WTC11 (cell line): ENCODE data around the gene FAM53A. TPM values are rescaled to one million over a fixed set of nuclear protein-coding genes. Genes with fewer than 3 reads are reported as not detected.

ENCODE experiments used
- ATAC-seq: fragments of 200-7000 bp; cut with Tn5 transposase; 2 replicates; pipeline ENCODE4 v1.10.0; 2021; ENCODE audit warnings: mild to moderate bottlenecking, moderate library complexity
- CTCF ChIA-PET: fragments of 300-600 bp; sonication (Branson Sonifier 250); formaldehyde crosslinking; loops from one replicate; lab custom pipeline; 2021; ENCODE audit warnings: antibody characterized with exemption; lab: Charles Lee
- POLR2A ChIA-PET: fragments of 350-600 bp; sonication (Branson Sonifier 250); formaldehyde crosslinking; loops from one replicate; lab custom pipeline; 2021; ENCODE audit warnings: antibody characterized with exemption; lab: Charles Lee
- DNase-seq: peaks from one replicate; pipeline ENCODE4 v3.0.0; 2021; ENCODE audit warnings: low spot score
- H3K27ac Mint-ChIP-seq: 2 replicates; pipeline ENCODE4 v1.8.0; 2021; ENCODE audit warnings: mixed read lengths
- H3K27me3 Mint-ChIP-seq: 2 replicates; pipeline ENCODE4 v1.8.0; 2021; ENCODE audit warnings: low read depth, mild to moderate bottlenecking, moderate library complexity, mixed read lengths
- H3K36me3 Mint-ChIP-seq: 2 replicates; pipeline ENCODE4 v1.8.0; 2021; ENCODE audit warnings: mixed read lengths
- H3K4me1 Mint-ChIP-seq: 2 replicates; pipeline ENCODE4 v1.8.0; 2022; ENCODE audit warnings: mixed read lengths
- H3K4me3 Mint-ChIP-seq: 2 replicates; pipeline ENCODE4 v1.8.0; 2021; ENCODE audit warnings: mild to moderate bottlenecking, moderate library complexity, mixed read lengths
- H3K9me3 Mint-ChIP-seq: 2 replicates; pipeline ENCODE4 v1.8.0; 2021; ENCODE audit warnings: mixed read lengths
- AR ChIP-seq: fragments of 250-450 bp; sonication (Bioruptor Pico); IDR thresholded peaks from 2 replicates; pipeline ENCODE4 v1.9.0; 2021; ENCODE audit warnings: mild to moderate bottlenecking
- ARID4B ChIP-seq: sonication (generic); formaldehyde crosslinking; IDR thresholded peaks from 2 replicates; pipeline ENCODE4 v1.8.0; 2023; ENCODE audit warnings: missing genetic modification reagents, mild to moderate bottlenecking, borderline replicate concordance
- E2F4 ChIP-seq: sonication (generic); formaldehyde crosslinking; IDR thresholded peaks from 2 replicates; pipeline ENCODE4 v1.8.1; 2022; ENCODE audit warnings: low read depth, mild to moderate bottlenecking, moderate library complexity, missing genetic modification reagents, borderline replicate concordance
- ELF4 ChIP-seq: sonication (generic); formaldehyde crosslinking; IDR thresholded peaks from 2 replicates; pipeline ENCODE4 v1.8.1; 2022; ENCODE audit warnings: low read depth, mild to moderate bottlenecking, moderate library complexity, missing genetic modification reagents
- GABPB1 ChIP-seq: sonication (generic); formaldehyde crosslinking; IDR thresholded peaks from 2 replicates; pipeline ENCODE4 v1.8.1; 2023; ENCODE audit warnings: mild to moderate bottlenecking, missing genetic modification reagents
- NFYB ChIP-seq: sonication (generic); formaldehyde crosslinking; conservative IDR thresholded peaks from 2 replicates; pipeline ENCODE4 v1.8.0; 2022; ENCODE audit warnings: low read depth, missing genetic modification reagents
- NR3C1 ChIP-seq: sonication (generic); formaldehyde crosslinking; conservative IDR thresholded peaks from 2 replicates; pipeline ENCODE4 v1.8.1; 2023; ENCODE audit warnings: low read depth, mild to moderate bottlenecking, missing genetic modification reagents
- PRRX2 ChIP-seq: fragments of 250-450 bp; sonication (Bioruptor Pico); IDR thresholded peaks from 2 replicates; pipeline ENCODE4 v1.8.0; 2021; ENCODE audit warnings: mild to moderate bottlenecking
- RELA ChIP-seq: sonication (generic); formaldehyde crosslinking; IDR thresholded peaks from 2 replicates; pipeline ENCODE4 v1.8.1; 2022; ENCODE audit warnings: missing genetic modification reagents, mild to moderate bottlenecking, borderline replicate concordance
- SMAD3 ChIP-seq: sonication (generic); formaldehyde crosslinking; IDR thresholded peaks from 2 replicates; pipeline ENCODE4 v1.8.0; 2022; ENCODE audit warnings: missing genetic modification reagents, mild to moderate bottlenecking, borderline replicate concordance
- TP53 ChIP-seq: sonication (generic); formaldehyde crosslinking; IDR thresholded peaks from 2 replicates; pipeline ENCODE4 v1.8.1; 2023; ENCODE audit warnings: mild to moderate bottlenecking, missing genetic modification reagents
- ZBTB43 ChIP-seq: sonication (generic); formaldehyde crosslinking; IDR thresholded peaks from 2 replicates; pipeline ENCODE4 v1.8.1; 2023; ENCODE audit warnings: mild to moderate bottlenecking, missing genetic modification reagents
- ZNF219 ChIP-seq: sonication (generic); formaldehyde crosslinking; IDR thresholded peaks from 2 replicates; pipeline ENCODE4 v1.8.0; 2023; ENCODE audit warnings: missing genetic modification reagents, mild to moderate bottlenecking, borderline replicate concordance
- ZNF232 ChIP-seq: sonication (generic); formaldehyde crosslinking; IDR thresholded peaks from 2 replicates; pipeline ENCODE4 v1.8.0; 2022; ENCODE audit warnings: mild to moderate bottlenecking, missing genetic modification reagents
- ZNF423 ChIP-seq: fragments of 250-450 bp; sonication (Bioruptor Pico); IDR thresholded peaks from 2 replicates; pipeline ENCODE4 v2.1.2; 2022; ENCODE audit warnings: mild to moderate bottlenecking, moderate library complexity
- total RNA-seq: library from RNA; stranded (reverse); gene quantifications from 3 replicates; pipeline ENCODE4 v1.2.3, GENCODE V29; 2021

Gene FAM53A
- total RNA-seq, 1 experiment from 2014 or later = 2.9 TPM

GRCh38 chr4:1596393-1596792 is 87.7 kb downstream of the FAM53A start (continued):
- no peak for TF ChIP-seq RELA (CRISPR knock-in tag)
- TF ChIP-seq, all 79 proteins: peak for 0

- no peak for ATAC-seq
- no peak overlapping the region for H3K4me3 Mint-ChIP-seq
- TF ChIP-seq TP53 (CRISPR knock-in tag) (no peak), ELF4 (CRISPR knock-in tag) (no peak)
- H3K36me3 Mint-ChIP-seq = peaks cover 4% of the 10 kb centered on the region
- ChIA-PET CTCF (interaction anchor here (0.8 to 1.0 kb wide), 4 partner anchors 9 to 83 kb away, joined by 3 to 4 read pairs (median 3); no protein-coding TSS in a partner anchor), POLR2A (no interaction called here)
- H3K4me1 Mint-ChIP-seq = peaks cover 4% of the 10 kb centered on the region; the same call in 1 of the 2 replicates
- peaks cover 3% of the 10 kb centered on the region; the same call in 1 of the 2 replicates for H3K27me3 Mint-ChIP-seq
- DNase-seq = no peak
- H3K9me3 Mint-ChIP-seq = peaks cover 5% of the 10 kb centered on the region
- no peak overlapping the region for H3K27ac Mint-ChIP-seq
Observed at GRCh38 chr4:1595789-1596325, 88.3 kb downstream of the FAM53A start.

- POLR2A ChIA-PET = no interaction called here
- Mint-ChIP-seq H3K27ac (no peak overlapping the region), H3K4me3 (no peak overlapping the region), H3K4me1 (no peaks in the 10 kb centered on the region), H3K9me3 (peaks cover 10% of the 10 kb centered on the region), H3K27me3 (peaks cover 3% of the 10 kb centered on the region; the same call in 1 of the 2 replicates), H3K36me3 (peaks cover 8% of the 10 kb centered on the region)
- no peak for ATAC-seq
- DNase-seq = no peak
- CTCF ChIA-PET = interaction anchor here (0.6 to 1.0 kb wide), 3 partner anchors 10 to 23 kb away, joined by 3 read pairs; no protein-coding TSS in a partner anchor
- no peak for TF ChIP-seq NR3C1
- TF ChIP-seq GABPB1 (CRISPR knock-in tag) = no peak
- TF ChIP-seq AR (CRISPR knock-in tag) = no peak
- no peak for TF ChIP-seq E2F4 (CRISPR knock-in tag)
- TF ChIP-seq ZNF232 (CRISPR knock-in tag) = no peak
- TF ChIP-seq ZNF423 = no peak
- TF ChIP-seq, all 79 proteins: peak for 0
Observed at GRCh38 chr4:1594871-1595788, 89.0 kb downstream of the FAM53A start.

GRCh38 chr4:1593881-1594345 is 90.2 kb downstream of the FAM53A start:
- ATAC-seq (no peak), DNase-seq (no peak)
- no peak overlapping the region for H3K4me3 Mint-ChIP-seq
- no peak overlapping the region for H3K27ac Mint-ChIP-seq
- H3K27me3 Mint-ChIP-seq = peaks cover 3% of the 10 kb centered on the region; the same call in 1 of the 2 replicates
- no peaks in the 10 kb centered on the region for H3K4me1 Mint-ChIP-seq
- ChIA-PET POLR2A (no interaction called here), CTCF (no interaction called here)
- peaks cover 8% of the 10 kb centered on the region for H3K36me3 Mint-ChIP-seq
- H3K9me3 Mint-ChIP-seq = peaks cover 20% of the 10 kb centered on the region
- TF ChIP-seq ZNF219 (CRISPR knock-in tag) (no peak), SMAD3 (no peak), PRRX2 (CRISPR knock-in tag) (no peak), NFYB (CRISPR knock-in tag) (no peak), ARID4B (CRISPR knock-in tag) (no peak), ZBTB43 (CRISPR knock-in tag) (no peak)
